Ectodermal cell (in vitro differentiated cells): ENCODE results near the gene KRTAP12-3.

ENCODE experiments used
- H3K27ac ChIP-seq: 2 replicates; pipeline ENCODE4 v1.7.0; 2013; ENCODE audit warnings: mild to moderate bottlenecking, low read depth, low read length; ENCODE audit not compliant: insufficient read depth, poor library complexity, severe bottlenecking
- H3K27me3 ChIP-seq: 2 replicates; pipeline ENCODE4 v1.7.0; 2013; ENCODE audit warnings: mild to moderate bottlenecking, low read length; ENCODE audit not compliant: insufficient read depth, control insufficient read depth, poor library complexity, severe bottlenecking
- H3K36me3 ChIP-seq: one replicate; pipeline ENCODE4 v1.7.0; 2013; ENCODE audit warnings: low read length; ENCODE audit not compliant: control insufficient read depth, insufficient read depth
- H3K4me1 ChIP-seq: one replicate; pipeline ENCODE4 v1.7.0; 2013; ENCODE audit warnings: low read length; ENCODE audit not compliant: control insufficient read depth, insufficient read depth
- H3K4me3 ChIP-seq: 2 replicates; pipeline ENCODE4 v1.7.0; 2013; ENCODE audit warnings: low read depth, low read length, control low read depth; ENCODE audit not compliant: insufficient read depth
- H3K9me3 ChIP-seq: 2 replicates; pipeline ENCODE4 v1.7.0; 2013; ENCODE audit warnings: mild to moderate bottlenecking, low read length, moderate library complexity; ENCODE audit not compliant: control insufficient read depth
- WGBS, 2 experiments: methylation state at CpG; one replicate each; pipeline ENCODE4 v1.1.7; 2013; ENCODE audit warnings: missing lambda C conversion rate in 2 of 2; 5-methylcytosine and 5-hydroxymethylcytosine counted together

Gene KRTAP12-3

GRCh38 chr21:44702973-44703730 lies 45.4 kb downstream of the KRTAP12-3 start:
- Histone ChIP-seq H3K4me3 (no peak overlapping the region), H3K36me3 (no peaks in the 10 kb centered on the region), H3K4me1 (peaks cover 53% of the 10 kb centered on the region), H3K27ac (no peak overlapping the region), H3K9me3 (no peaks in the 10 kb centered on the region), H3K27me3 (peaks cover 45% of the 10 kb centered on the region)
- WGBS, 2 experiments, result 68 to 69% methylated on average over 16 of the region's 16 CpGs

- WGBS, 2 experiments, result 50% methylated on average over 13 of the region's 13 CpGs
Measured at GRCh38 chr21:44703731-44704635, 46.3 kb downstream of the KRTAP12-3 start.

GRCh38 chr21:44704636-44705001 lies 46.9 kb downstream of the KRTAP12-3 start:
- Histone ChIP-seq H3K36me3 (no peaks in the 10 kb centered on the region), H3K4me3 (no peak overlapping the region), H3K9me3 (no peaks in the 10 kb centered on the region), H3K27ac (no peak overlapping the region), H3K4me1 (peaks cover 61% of the 10 kb centered on the region), H3K27me3 (peaks cover 60% of the 10 kb centered on the region)
- WGBS, 2 experiments, result 29% methylated on average over 13 of the region's 13 CpGs

More at GRCh38 chr21:44703731-44704635, 46.3 kb downstream of the KRTAP12-3 start:
- H3K4me1 ChIP-seq, result peaks cover 58% of the 10 kb centered on the region
- no peaks in the 10 kb centered on the region for H3K9me3 ChIP-seq
- no peak overlapping the region for H3K27ac ChIP-seq
- peaks cover 53% of the 10 kb centered on the region for H3K27me3 ChIP-seq
- no peak overlapping the region for H3K4me3 ChIP-seq
- no peaks in the 10 kb centered on the region for H3K36me3 ChIP-seq

- H3K36me3 ChIP-seq, result no peaks in the 10 kb centered on the region
- H3K27ac ChIP-seq, result no peak overlapping the region
- no peak overlapping the region for H3K4me3 ChIP-seq
- H3K27me3 ChIP-seq, result peaks cover 75% of the 10 kb centered on the region
- H3K9me3 ChIP-seq, result no peaks in the 10 kb centered on the region
- WGBS, 2 experiments, result 5% methylated on average over 54 of the region's 54 CpGs
- peaks cover 63% of the 10 kb centered on the region for H3K4me1 ChIP-seq
Measured at GRCh38 chr21:44706026-44706705, 48.4 kb downstream of the KRTAP12-3 start.

- Histone ChIP-seq H3K9me3 (no peaks in the 10 kb centered on the region), H3K27ac (no peak overlapping the region), H3K4me3 (no peak overlapping the region), H3K36me3 (no peaks in the 10 kb centered on the region), H3K4me1 (peaks cover 67% of the 10 kb centered on the region), H3K27me3 (peaks cover 83% of the 10 kb centered on the region)
- 1 to 2% methylated on average over 40 to 44 of the region's 46 CpGs for whole genome bisulfite sequencing, 2 experiments
Measured at GRCh38 chr21:44706706-44707581, 49.2 kb downstream of the KRTAP12-3 start.
